Tibial nerve (tissue), 4 donors: ENCODE data around the gene LRRC37B. TPM values are rescaled to one million over a fixed set of nuclear protein-coding genes. Genes with fewer than 3 reads are reported as not detected.

Experiments
- DNase-seq, 2 donors: peaks; one replicate each; pipeline ENCODE4 v3.0.0-alpha.2; 2019; ENCODE audit warnings: low spot score in 2 of 2
- H3K27ac ChIP-seq, 4 donors: fragments of 200-600 bp; sonication (generic) in 3 of 4; one replicate each; pipeline ENCODE4 v1.5.1; 2017 to 2019; ENCODE audit warnings: mild to moderate bottlenecking in 1 of 4
- H3K27me3 ChIP-seq, 2 donors: fragments of 200-600 bp; sonication (generic) in 1 of 2; one replicate each; pipeline versions ENCODE4 v1.5.1 to v1.6.0; 2017 to 2019
- H3K36me3 ChIP-seq, 3 donors: fragments of 200-600 bp; sonication (generic); one replicate each; pipeline ENCODE4 v1.5.1; 2018 to 2019
- H3K4me1 ChIP-seq, 4 donors: fragments of 200-600 bp; sonication (generic) in 3 of 4; one replicate each; pipeline ENCODE4 v1.5.1; 2017 to 2019
- H3K4me3 ChIP-seq, 4 donors: fragments of 200-600 bp; sonication (generic) in 3 of 4; one replicate each; pipeline ENCODE4 v1.5.1; 2017 to 2019; ENCODE audit warnings: mild to moderate bottlenecking in 1 of 4, moderate library complexity in 1 of 4
- H3K9me3 ChIP-seq, 4 donors: fragments of 200-600 bp; sonication (generic) in 3 of 4; one replicate each; pipeline ENCODE4 v1.5.1; 2017 to 2019
- EP300 ChIP-seq, 2 donors: sonication (generic); formaldehyde crosslinking; IDR thresholded peaks; one replicate each; pipeline ENCODE4 v1.6.1; 2017; ENCODE audit warnings: antibody characterized with exemption in 2 of 2, mild to moderate bottlenecking in 1 of 2
- POLR2A ChIP-seq, 2 donors: fragments of 450-650 bp; IDR thresholded peaks; one replicate each; pipeline ENCODE4 v1.6.1; 2017; ENCODE audit warnings: antibody characterized with exemption in 2 of 2, mild to moderate bottlenecking in 2 of 2, moderate library complexity in 2 of 2
- WGBS, 2 donors: methylation state at CpG; one replicate each; pipeline ENCODE4 v1.1.5; 2018; 5-methylcytosine and 5-hydroxymethylcytosine counted together
- total RNA-seq, 4 donors: library from RNA; depleted of rRNA; stranded (reverse); fragments of >200 nt; gene quantifications; one replicate each; pipeline ENCODE4 v1.1.0, GENCODE V29; 2016
- TF ChIP-seq, protein P1 (sequence below), 5 experiments: fragments of 200-600 bp in 3 of 5; fragments of 450-650 bp in 2 of 5; sonication (generic) in 3 of 5; IDR thresholded peaks; one replicate each; pipeline ENCODE4 v1.5.1; 2016 to 2019; ENCODE audit warnings: antibody characterized with exemption in 5 of 5, mild to moderate bottlenecking in 3 of 5, moderate library complexity in 2 of 5

Gene LRRC37B
- total RNA-seq, 4 donors from 2014 or later, result 17.2 to 51.1 (median 27.9) TPM

DNA sequence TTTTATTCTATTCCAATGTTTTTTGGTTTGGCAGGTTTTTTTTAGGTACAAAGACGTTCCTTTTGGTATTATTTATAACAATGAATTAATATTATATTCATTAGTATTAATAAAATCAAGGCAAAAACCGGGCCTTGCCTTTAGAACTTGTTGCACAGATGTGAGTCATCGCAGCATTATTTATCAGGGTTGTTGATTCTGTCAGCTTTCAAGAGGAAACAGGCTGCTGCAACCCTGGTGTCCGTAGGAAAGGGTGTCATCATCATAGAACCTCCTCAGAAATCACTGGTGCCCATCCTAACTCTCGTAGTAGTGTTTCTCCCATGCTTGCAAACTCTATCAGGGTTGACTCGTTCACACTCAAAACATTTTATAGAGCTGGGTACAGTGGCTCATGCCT, 10.2 kb upstream of the LRRC37B start:
- Histone ChIP-seq H3K27me3 (no peaks in the 10 kb centered on the region), H3K4me3 (no peak overlapping the region), H3K36me3 (peaks cover 0 to 79% (median 6%) of the 10 kb centered on the region in 3 donors), H3K9me3 (no peaks in the 10 kb centered on the region), H3K4me1 (no peaks in the 10 kb centered on the region), H3K27ac (no peak overlapping the region)
- 92 to 95% methylated on average over 6 of the region's 6 CpGs for WGBS, 2 donors
- no peak for DNase-seq
- TF ChIP-seq EP300 (IDR thresholded peaks at IDR 0.05) (no peak), POLR2A (IDR thresholded peaks at IDR 0.05) (no peak)
- TF ChIP-seq, protein P1, sequence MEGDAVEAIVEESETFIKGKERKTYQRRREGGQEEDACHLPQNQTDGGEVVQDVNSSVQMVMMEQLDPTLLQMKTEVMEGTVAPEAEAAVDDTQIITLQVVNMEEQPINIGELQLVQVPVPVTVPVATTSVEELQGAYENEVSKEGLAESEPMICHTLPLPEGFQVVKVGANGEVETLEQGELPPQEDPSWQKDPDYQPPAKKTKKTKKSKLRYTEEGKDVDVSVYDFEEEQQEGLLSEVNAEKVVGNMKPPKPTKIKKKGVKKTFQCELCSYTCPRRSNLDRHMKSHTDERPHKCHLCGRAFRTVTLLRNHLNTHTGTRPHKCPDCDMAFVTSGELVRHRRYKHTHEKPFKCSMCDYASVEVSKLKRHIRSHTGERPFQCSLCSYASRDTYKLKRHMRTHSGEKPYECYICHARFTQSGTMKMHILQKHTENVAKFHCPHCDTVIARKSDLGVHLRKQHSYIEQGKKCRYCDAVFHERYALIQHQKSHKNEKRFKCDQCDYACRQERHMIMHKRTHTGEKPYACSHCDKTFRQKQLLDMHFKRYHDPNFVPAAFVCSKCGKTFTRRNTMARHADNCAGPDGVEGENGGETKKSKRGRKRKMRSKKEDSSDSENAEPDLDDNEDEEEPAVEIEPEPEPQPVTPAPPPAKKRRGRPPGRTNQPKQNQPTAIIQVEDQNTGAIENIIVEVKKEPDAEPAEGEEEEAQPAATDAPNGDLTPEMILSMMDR (IDR thresholded peaks at IDR 0.05), result no peak

DNA sequence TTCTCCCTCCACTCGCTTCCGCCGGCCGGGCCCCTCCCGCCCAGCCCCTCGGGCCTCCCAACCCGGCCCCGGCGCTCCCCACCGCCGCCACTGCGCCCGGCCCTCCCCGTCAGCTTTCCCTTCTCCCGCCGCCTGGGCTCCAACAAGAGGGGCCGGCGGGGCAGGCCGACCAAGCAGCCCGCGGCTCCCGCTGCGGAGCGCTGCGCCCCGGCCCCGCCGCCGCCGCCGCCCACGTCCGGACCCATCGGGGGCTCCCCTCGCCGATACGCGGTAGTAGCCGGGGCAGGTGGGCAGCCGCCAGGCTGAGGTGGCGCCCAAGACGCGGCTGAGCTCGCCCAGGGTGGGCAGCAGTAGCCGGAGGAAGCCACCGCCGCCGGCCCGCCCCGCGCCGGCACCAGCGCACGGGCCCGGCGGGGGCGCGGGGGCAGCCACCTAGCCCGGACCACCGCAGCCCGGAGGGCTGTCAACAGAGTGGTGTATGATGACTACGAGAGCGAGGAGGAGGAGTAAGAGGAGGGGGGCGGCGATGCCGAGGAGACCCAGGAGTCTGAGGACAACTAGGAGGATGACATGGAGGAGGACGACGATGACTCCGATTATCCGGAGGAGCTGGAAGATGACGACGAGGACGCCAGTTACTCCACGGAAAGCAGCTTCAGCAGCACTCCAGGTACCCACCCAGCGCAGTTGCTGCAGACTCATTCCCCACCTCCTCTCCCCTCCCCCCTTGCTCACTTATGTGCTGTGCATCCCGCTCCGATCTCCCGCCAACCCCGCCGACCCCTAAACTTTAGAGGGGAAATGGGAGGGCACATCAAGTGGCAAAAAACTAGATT, 498 bp downstream of the LRRC37B start:
- DNase-seq, result peak in 1 of 2 donors; percentile 19
- WGBS, 2 donors, result 0 to 1% methylated on average over 48 to 63 of the region's 80 CpGs

DNA sequence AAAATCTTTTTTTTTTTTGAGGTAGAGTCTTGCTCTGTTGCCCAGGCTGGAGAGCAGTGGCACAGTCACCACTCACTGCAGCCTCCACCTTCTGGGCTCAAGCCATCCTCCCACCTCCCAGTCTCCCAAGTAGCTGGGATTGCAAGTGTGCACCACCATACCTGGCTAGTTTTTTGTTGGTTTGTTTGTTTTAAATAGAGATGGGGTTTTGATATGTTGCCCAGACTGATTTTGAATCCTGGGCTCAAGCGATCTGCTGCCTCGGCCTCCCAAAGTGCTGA, 2.0 kb downstream of the LRRC37B start:
- no peak for TF ChIP-seq EP300 (IDR thresholded peaks at IDR 0.05)
- TF ChIP-seq, protein P1 (IDR thresholded peaks at IDR 0.05), result no peak
- no peak for TF ChIP-seq POLR2A (IDR thresholded peaks at IDR 0.05)
- DNase-seq, result no peak
- Histone ChIP-seq H3K36me3 (no peaks in the 10 kb centered on the region), H3K27ac (no peak overlapping the region), H3K9me3 (no peaks in the 10 kb centered on the region), H3K4me3 (peak overlapping the region in 1 of 4 donors; percentile 95), H3K4me1 (peaks cover 0 to 28% (median 6%) of the 10 kb centered on the region in 4 donors), H3K27me3 (no peaks in the 10 kb centered on the region)
- 97 to 98% methylated on average over 2 of the region's 2 CpGs for WGBS, 2 donors

More for the DNA sequence above, 498 bp downstream of the LRRC37B start:
- peak overlapping the region; percentile 72 to 96 (median 92) for H3K27ac ChIP-seq
- H3K27me3 ChIP-seq, result no peaks in the 10 kb centered on the region
- no peaks in the 10 kb centered on the region for H3K36me3 ChIP-seq
- H3K9me3 ChIP-seq, result no peaks in the 10 kb centered on the region
- TF ChIP-seq EP300 (IDR thresholded peaks at IDR 0.05), result no peak
- TF ChIP-seq, protein P1 (IDR thresholded peaks at IDR 0.05), result no peak
- TF ChIP-seq POLR2A (IDR thresholded peaks at IDR 0.05), result no peak
- peak overlapping the region; percentile 74 to 95 (median 78) for H3K4me3 ChIP-seq
- peaks cover 0 to 28% (median 6%) of the 10 kb centered on the region in 4 donors for H3K4me1 ChIP-seq

DNA sequence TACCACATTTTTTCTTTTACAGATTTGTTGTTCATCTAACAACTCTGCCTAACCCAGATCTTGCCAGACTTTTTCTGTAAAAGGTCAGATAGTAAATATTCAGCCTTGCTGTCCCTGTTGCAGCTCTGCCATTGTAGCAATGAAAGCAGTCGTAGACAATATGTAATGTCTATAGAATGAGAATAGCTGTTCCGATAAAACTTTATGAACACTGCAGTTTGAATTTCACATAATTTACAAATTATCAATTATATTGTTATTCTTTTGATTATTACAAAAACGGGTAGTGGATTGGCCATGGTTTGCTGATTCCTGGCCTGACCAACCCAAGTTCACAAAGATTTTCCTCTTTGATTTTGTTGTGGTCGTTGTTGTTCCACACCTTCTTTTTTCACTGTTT, 2.9 kb downstream of the LRRC37B start:
- WGBS, 2 donors, result 73 to 85% methylated on average over 4 of the region's 4 CpGs
- no peaks in the 10 kb centered on the region for H3K27me3 ChIP-seq
- H3K27ac ChIP-seq, result no peak overlapping the region
- H3K36me3 ChIP-seq, result no peaks in the 10 kb centered on the region
- no peak overlapping the region for H3K4me3 ChIP-seq
- peaks cover 0 to 28% (median 6%) of the 10 kb centered on the region in 4 donors for H3K4me1 ChIP-seq
- no peaks in the 10 kb centered on the region for H3K9me3 ChIP-seq
- TF ChIP-seq EP300 (IDR thresholded peaks at IDR 0.05) (no peak), POLR2A (IDR thresholded peaks at IDR 0.05) (no peak)
- TF ChIP-seq, protein P1 (IDR thresholded peaks at IDR 0.05), result no peak
- DNase-seq, result no peak

DNA sequence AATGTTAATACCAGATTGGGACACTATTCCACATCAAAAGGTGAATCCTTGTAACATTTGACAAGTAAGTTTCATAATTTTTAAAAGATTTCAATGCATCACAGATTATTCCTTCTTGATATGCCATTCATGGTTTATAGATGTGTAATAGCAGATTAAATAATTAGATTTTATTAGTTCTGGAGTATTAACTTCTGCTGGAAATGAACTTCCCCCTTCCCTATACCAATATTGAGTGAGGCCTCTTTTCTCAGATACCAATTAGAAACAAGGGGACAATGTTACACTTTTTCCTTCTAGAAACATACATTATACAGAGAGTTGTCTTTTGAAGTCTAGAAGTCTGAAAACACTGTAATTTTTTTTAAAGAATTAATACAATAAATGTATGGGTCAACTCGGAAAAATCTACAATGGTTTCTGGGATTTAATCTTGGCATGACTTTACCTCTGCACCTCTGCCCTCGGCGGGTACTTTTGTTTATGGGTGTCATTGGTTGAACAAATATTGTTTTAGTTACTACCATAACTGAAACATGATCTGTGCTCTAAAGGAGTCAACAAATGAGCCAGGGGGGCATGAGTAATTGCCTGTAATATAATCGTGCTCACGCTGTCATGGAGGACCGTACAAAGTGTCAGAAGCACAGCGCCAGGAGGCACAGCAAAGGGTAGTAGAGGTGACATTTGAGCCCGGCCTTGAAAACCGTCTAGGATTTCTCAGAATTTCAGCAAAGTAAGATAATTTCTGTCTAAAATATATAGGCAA, 8.2 kb downstream of the LRRC37B start:
- Histone ChIP-seq H3K4me3 (no peak overlapping the region), H3K4me1 (no peaks in the 10 kb centered on the region), H3K27ac (no peak overlapping the region), H3K36me3 (peaks cover 0 to 20% (median 0%) of the 10 kb centered on the region in 3 donors), H3K9me3 (no peaks in the 10 kb centered on the region), H3K27me3 (no peaks in the 10 kb centered on the region)
- TF ChIP-seq, protein P1 (IDR thresholded peaks at IDR 0.05), result no peak
- TF ChIP-seq EP300 (IDR thresholded peaks at IDR 0.05) (no peak), POLR2A (IDR thresholded peaks at IDR 0.05) (no peak)
- 75 to 78% methylated on average over 9 of the region's 9 CpGs for WGBS, 2 donors
- DNase-seq, result no peak
